ENCODE results near the gene C1orf53.
"Not testable (repeated sequence)": the region's sequence is repeated elsewhere in the genome, so short reads cannot be mapped to it uniquely, and the experiment has no call there.

C1orf53 gene

GRCh38 chr1:197948926-197949899, 46.8 kb downstream of the C1orf53 start:
- H3K4me3 ChIP-seq (ENCODE audit: insufficient read depth, low read length, poor library complexity, severe bottlenecking) = no peak overlapping the region
- no peaks in the 10 kb centered on the region for H3F3A ChIP-seq (ENCODE audit: insufficient read depth)
- H3K4me2 ChIP-seq (ENCODE audit: low read depth, low read length, poor library complexity, severe bottlenecking) = no peak overlapping the region
- H3K9ac ChIP-seq (ENCODE audit: low read length) = no peak overlapping the region
- H3K79me2 ChIP-seq (ENCODE audit: insufficient read depth, low read length) = no peaks in the 10 kb centered on the region
- H3K9me3 ChIP-seq (ENCODE audit: insufficient read depth, low read length) = no peaks in the 10 kb centered on the region
- H4K20me1 ChIP-seq (ENCODE audit: low read depth, low read length) = no peaks in the 10 kb centered on the region
- no peaks in the 10 kb centered on the region for H3K36me3 ChIP-seq (ENCODE audit: low read length)
- TF ChIP-seq EZH2phosphoT487 (conservative IDR thresholded peaks at IDR 0.05; ENCODE audit: low read length) (no peak), CTCF (IDR thresholded peaks at IDR 0.05; ENCODE audit: insufficient read depth, low read length, poor library complexity, severe bottlenecking) (no peak)
- no peaks in the 10 kb centered on the region for H3K27me3 ChIP-seq (ENCODE audit: low read length)
- 0 out of 2 replicates have a peak, but pooled peaks cover 7% of the 10 kb centered on the region for H3K9me2 ChIP-seq (replicated peaks; ENCODE audit: insufficient read depth, low read length)
- no peak overlapping the region for H3K27ac ChIP-seq (ENCODE audit: low read depth, low read length)
- no peak overlapping the region for H2AFZ ChIP-seq (ENCODE audit: low read depth, low read length, severe bottlenecking)

GRCh38 chr1:197951089-197951488, 48.7 kb downstream of the C1orf53 start:
- no peaks in the 10 kb centered on the region for H3K9me3 ChIP-seq (ENCODE audit: insufficient read depth, low read length)
- no peak overlapping the region for H2AFZ ChIP-seq (ENCODE audit: low read depth, low read length, severe bottlenecking)
- H3K9me2 ChIP-seq (replicated peaks; ENCODE audit: insufficient read depth, low read length) = 0 out of 2 replicates have a peak, but pooled peaks cover 7% of the 10 kb centered on the region
- H3K9ac ChIP-seq (ENCODE audit: low read length) = no peak overlapping the region
- no peak overlapping the region for H3K27ac ChIP-seq (ENCODE audit: low read depth, low read length)
- H3K27me3 ChIP-seq (ENCODE audit: low read length) = no peaks in the 10 kb centered on the region
- H3K4me3 ChIP-seq (ENCODE audit: insufficient read depth, low read length, poor library complexity, severe bottlenecking) = no peak overlapping the region
- H4K20me1 ChIP-seq (ENCODE audit: low read depth, low read length) = no peaks in the 10 kb centered on the region
- no peaks in the 10 kb centered on the region for H3K79me2 ChIP-seq (ENCODE audit: insufficient read depth, low read length)
- no peaks in the 10 kb centered on the region for H3K36me3 ChIP-seq (ENCODE audit: low read length)
- TF ChIP-seq CTCF (IDR thresholded peaks at IDR 0.05; ENCODE audit: insufficient read depth, low read length, poor library complexity, severe bottlenecking) = no peak
- TF ChIP-seq EZH2phosphoT487 (conservative IDR thresholded peaks at IDR 0.05; ENCODE audit: low read length) = no peak
- no peaks in the 10 kb centered on the region for H3F3A ChIP-seq (ENCODE audit: insufficient read depth)
- no peak overlapping the region for H3K4me2 ChIP-seq (ENCODE audit: low read depth, low read length, poor library complexity, severe bottlenecking)

GRCh38 chr1:197951617-197952175, 49.3 kb downstream of the C1orf53 start:
- Histone ChIP-seq H3K36me3 (ENCODE audit: low read length) (no peaks in the 10 kb centered on the region), H4K20me1 (ENCODE audit: low read depth, low read length) (no peaks in the 10 kb centered on the region), H3K9me3 (ENCODE audit: insufficient read depth, low read length) (no peaks in the 10 kb centered on the region), H3K9ac (ENCODE audit: low read length) (no peak overlapping the region), H3K79me2 (ENCODE audit: insufficient read depth, low read length) (no peaks in the 10 kb centered on the region), H3K4me3 (ENCODE audit: insufficient read depth, low read length, poor library complexity, severe bottlenecking) (no peak overlapping the region), H3K9me2 (replicated peaks; ENCODE audit: insufficient read depth, low read length) (0 out of 2 replicates have a peak, but pooled peaks cover 7% of the 10 kb centered on the region), H3K27ac (ENCODE audit: low read depth, low read length) (no peak overlapping the region), H3F3A (ENCODE audit: insufficient read depth) (no peaks in the 10 kb centered on the region), H2AFZ (ENCODE audit: low read depth, low read length, severe bottlenecking) (no peak overlapping the region), H3K4me2 (ENCODE audit: low read depth, low read length, poor library complexity, severe bottlenecking) (no peak overlapping the region), H3K27me3 (ENCODE audit: low read length) (no peaks in the 10 kb centered on the region)
- TF ChIP-seq CTCF (IDR thresholded peaks at IDR 0.05; ENCODE audit: insufficient read depth, low read length, poor library complexity, severe bottlenecking) = no peak
- TF ChIP-seq EZH2phosphoT487 (conservative IDR thresholded peaks at IDR 0.05; ENCODE audit: low read length) = no peak

GRCh38 chr1:197953472-197953871, 51.0 kb downstream of the C1orf53 start:
- H3K36me3 ChIP-seq (ENCODE audit: low read length); H3K9me3 ChIP-seq (ENCODE audit: insufficient read depth, low read length); H3K4me3 ChIP-seq (ENCODE audit: insufficient read depth, low read length, poor library complexity, severe bottlenecking); H3K9ac ChIP-seq (ENCODE audit: low read length); H2AFZ ChIP-seq (ENCODE audit: low read depth, low read length, severe bottlenecking); H4K20me1 ChIP-seq (ENCODE audit: low read depth, low read length); H3K9me2 ChIP-seq (replicated peaks; ENCODE audit: insufficient read depth, low read length); H3K4me2 ChIP-seq (ENCODE audit: low read depth, low read length, poor library complexity, severe bottlenecking); H3K27me3 ChIP-seq (ENCODE audit: low read length); H3K79me2 ChIP-seq (ENCODE audit: insufficient read depth, low read length); H3F3A ChIP-seq (ENCODE audit: insufficient read depth); H3K27ac ChIP-seq (ENCODE audit: low read depth, low read length): not testable (repeated sequence)

All from SU-DHL-6 (cell line).